ENCODE data around the gene FBP2.

The FBP2 gene

DNA sequence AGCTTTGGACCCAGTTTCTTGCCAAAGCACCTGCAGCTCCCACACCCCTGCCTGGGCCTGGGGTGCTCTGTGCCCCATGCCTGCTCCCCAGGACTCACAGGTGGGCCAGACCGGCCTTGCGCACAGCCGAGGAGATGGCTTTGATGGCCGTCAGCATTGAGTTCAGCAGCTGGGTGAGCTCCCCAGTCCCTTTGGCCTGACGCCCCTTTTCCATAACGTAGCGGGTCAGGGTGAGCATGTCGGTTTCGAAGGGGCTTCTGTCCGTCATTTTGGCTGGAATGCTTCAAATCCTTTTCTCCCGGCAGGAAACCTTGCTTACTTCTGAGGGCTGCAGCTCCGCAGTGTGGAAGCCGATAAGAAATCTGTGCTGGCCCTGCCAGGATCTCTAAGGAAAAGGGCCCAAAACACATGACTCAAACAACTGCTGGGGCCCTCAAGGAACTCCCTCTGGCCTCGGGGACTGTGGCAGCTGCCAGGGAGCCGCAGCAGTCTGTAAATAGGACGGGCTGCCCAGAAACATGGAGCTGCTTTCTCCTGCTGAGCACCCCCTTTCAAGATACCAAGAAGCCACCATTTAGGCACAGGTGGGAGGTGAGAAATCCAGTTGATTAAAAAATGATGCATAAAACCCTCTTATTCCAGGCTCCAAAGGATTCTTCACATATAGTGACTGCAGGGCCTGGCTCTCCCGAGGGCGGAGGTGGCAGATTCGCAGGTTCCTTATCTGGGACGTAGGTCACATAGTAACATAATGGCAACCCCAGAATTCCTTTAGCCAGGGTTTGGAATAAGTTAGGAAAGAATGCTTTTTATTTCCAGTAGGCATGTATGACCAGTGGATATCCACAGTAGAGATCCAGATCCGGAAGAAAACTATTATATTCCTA, at the start of gene FBP2:
Gene FBP2, minus strand, starts transcription at position 366 of the 887 bp plus-strand sequence. Its CDS starts 98 bp downstream, at position 268.
- no peak for DNase-seq

GRCh38 chr9:94643176-94643575, 49.6 kb upstream of the FBP2 start:
- no peak for DNase-seq

GRCh38 chr9:94642501-94642900, 48.9 kb upstream of the FBP2 start:
- no peak for DNase-seq

- no peak for DNase-seq
These were observed 46.4 kb upstream of the FBP2 start for GRCh38 chr9:94639999-94640376.

DNA sequence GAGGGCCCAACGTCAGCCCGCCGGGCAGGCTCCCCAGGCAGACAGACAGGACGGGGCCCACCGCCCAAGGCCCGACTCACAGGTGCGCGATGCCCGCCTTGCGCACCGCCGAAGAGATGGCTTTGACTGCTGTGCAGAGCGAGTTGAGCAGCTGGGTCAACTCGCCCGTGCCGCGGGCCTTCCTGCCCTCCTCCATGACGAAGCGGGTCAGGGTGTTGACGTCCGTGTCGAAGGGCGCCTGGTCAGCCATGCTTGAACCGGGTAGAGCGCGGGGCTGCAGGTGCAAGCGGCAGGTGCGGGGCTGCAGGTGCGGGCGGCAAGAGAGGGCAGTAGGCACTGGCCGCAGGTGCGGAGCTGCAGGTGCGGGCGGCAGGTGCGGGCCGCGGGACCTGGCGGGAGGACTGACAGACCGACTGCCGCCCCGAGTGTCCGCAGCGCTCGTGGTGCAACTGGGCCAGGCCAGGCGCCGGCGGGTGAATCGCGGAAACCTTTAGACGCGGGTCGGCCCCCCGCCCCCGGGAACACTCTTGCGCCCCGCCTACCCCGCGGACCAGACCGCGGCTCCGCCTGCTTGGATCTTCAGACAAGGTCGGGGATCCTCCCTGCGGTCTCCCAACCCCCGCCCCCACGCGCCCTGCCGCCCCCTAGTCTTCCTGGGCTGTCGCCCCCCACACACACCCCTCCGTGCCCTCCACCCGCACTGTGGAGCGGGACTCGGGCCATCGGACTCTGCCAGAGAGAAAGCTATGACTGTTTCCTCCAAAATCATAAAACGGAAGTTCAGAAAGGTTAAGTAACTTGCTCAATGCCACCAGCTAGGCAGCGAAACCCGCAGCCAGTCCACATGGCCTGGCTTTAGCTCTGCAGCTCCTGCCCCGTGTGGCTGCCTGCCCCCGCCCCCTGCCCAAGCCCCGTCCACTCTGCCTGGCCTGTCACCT, 45.7 kb upstream of the FBP2 start, which contains the start of gene FBP1:
Gene FBP1, minus strand, starts transcription at position 458 of the 938 bp plus-strand sequence. Its CDS starts 208 bp downstream, at position 250.
- peak; percentile 53 for DNase-seq

GRCh38 chr9:94638335-94639060, 44.9 kb upstream of the FBP2 start:
- DNase-seq = no peak

DNA sequence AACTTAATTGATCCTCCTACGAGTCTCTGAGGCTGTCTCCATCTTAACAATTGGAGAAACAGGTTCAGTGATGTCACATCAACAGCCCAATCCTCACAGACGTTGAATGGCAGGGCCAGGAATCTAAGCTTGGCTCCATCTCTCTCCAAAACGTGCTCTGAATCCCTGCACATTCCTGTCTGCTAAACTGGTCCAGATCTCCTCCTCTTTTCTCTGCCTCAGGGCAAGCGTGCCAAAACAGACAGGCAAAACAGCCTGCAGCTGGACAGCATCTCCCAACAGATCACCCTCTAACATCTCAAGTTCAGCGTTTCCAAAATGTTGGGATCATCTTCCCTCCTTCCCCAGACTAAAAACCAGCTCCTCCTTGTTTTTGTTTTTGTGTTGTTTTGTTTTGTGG, 39.1 kb upstream of the FBP2 start:
- no peak for DNase-seq

GRCh38 chr9:94631599-94631998, 38.0 kb upstream of the FBP2 start:
- no peak for DNase-seq

- no peak for DNase-seq
These were observed 37.2 kb upstream of the FBP2 start for GRCh38 chr9:94630833-94631232.

- DNase-seq = no peak
These were observed 36.7 kb upstream of the FBP2 start for GRCh38 chr9:94630281-94630680.

DNA sequence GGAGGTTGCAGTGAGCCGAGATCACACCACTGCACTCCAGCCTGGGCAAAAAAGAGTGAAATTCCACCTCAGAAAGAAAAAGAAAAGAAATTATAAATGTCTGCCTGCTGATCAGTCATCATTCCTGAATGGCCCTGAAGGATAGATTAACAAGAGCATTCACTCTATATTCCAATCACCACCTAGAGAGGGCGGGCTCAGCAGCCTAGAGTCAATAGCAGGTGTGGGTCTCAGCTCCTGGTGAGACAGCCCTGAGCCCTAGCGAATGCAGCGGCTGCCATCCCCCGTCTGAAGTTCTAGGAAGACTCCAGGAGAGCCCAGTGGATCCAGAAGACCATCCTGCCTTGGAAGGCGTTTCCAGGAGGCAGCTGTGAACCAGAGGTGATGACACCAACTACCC, 33.7 kb upstream of the FBP2 start:
- no peak for DNase-seq

DNA sequence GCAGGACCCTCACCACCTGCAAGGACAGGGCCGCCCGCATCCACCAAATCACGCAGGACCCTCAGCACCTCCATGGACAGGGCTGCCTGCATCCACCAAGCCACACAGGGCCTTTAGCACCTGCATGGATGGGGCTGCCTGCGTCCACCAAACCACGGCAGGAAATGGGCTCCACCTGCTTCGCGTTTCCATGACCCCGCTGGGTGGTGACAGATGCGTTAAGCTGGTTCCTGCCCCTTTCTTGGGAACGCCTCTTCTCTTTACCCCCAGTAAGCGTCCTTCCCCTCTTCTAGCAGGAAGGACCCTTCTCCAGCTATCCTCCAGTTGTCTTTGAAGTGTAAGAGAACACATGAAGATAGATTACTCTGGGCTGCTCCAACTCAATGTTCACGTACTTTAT, 32.2 kb upstream of the FBP2 start:
- DNase-seq = no peak

GRCh38 chr9:94624629-94625028, 31.0 kb upstream of the FBP2 start:
- DNase-seq = no peak

- DNase-seq = no peak
These were observed 29.6 kb upstream of the FBP2 start for GRCh38 chr9:94623253-94623652.

GRCh38 chr9:94622087-94622800, 28.6 kb upstream of the FBP2 start:
- DNase-seq = no peak

- DNase-seq = no peak
These were observed 25.4 kb upstream of the FBP2 start for GRCh38 chr9:94619026-94619425.

DNA sequence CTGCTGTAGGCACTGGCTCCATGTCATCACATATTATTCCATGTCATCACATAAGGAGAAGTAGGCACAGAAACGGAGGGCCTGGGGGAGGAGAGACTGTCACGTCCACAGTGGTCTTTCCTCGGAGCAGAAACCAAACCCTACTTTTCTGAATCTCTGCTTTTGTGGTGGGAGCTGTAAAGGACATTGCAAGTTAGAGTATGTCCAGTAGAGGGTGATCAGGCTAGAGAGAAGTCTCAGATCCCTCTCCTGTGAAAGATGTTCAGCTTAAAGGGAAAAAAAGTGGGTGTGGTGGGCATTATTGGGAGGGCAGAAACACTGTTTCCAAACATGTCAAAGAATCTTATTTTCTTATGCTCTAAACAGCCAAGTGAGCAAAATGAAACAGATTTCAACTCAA, 19.4 kb upstream of the FBP2 start:
- DNase-seq = no peak

GRCh38 chr9:94612071-94612470, 18.4 kb upstream of the FBP2 start:
- DNase-seq = no peak

- peak; percentile 31 for DNase-seq
These were observed 18.0 kb upstream of the FBP2 start for GRCh38 chr9:94611638-94612068.

GRCh38 chr9:94610181-94610606, 16.6 kb upstream of the FBP2 start:
- DNase-seq = no peak

DNA sequence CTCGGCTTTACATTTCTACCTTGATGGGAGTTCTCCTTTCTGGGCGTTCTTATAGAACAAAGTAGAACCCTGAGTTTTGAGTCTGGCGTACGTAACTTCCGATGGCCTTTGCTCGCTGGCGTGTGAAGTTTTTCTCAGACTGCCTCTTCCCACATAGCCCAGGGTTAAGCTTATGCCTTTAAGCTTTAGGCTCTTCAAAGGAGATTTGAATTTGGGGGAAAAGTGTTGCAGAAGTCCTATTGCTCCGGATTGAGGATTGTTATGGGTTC, 13.7 kb upstream of the FBP2 start:
- no peak for DNase-seq

- DNase-seq = no peak
These were observed 13.2 kb upstream of the FBP2 start for GRCh38 chr9:94606646-94607422.
